ENCODE measurements around the gene TRABD2B. TPM values are rescaled to one million over a fixed set of nuclear protein-coding genes. Genes with fewer than 3 reads are reported as not detected.

TRABD2B gene
- total and polyA plus RNA-seq, 2 of the 13 experiments (the other 11 are each of a cell fraction or from before 2014, with no cell fraction given): 0.04 TPM; not detected in 1

GRCh38 chr1:47918257-47918867, 78.8 kb downstream of the TRABD2B start (continued):
- no peak for TF ChIP-seq ZNF770 (CRISPR knock-in tag; IDR thresholded peaks at IDR 0.05)
- TF ChIP-seq IRX3 (CRISPR knock-in tag; IDR thresholded peaks at IDR 0.05; ENCODE audit: borderline replicate concordance, low read depth): no peak
- TF ChIP-seq MXD3 (CRISPR knock-in tag; IDR thresholded peaks at IDR 0.05): no peak
- TF ChIP-seq KIAA2018 (CRISPR knock-in tag; IDR thresholded peaks at IDR 0.05; ENCODE audit: borderline replicate concordance): no peak
- TF ChIP-seq SNAPC2 (CRISPR knock-in tag; IDR thresholded peaks at IDR 0.05): no peak; the same call in 1 of the 2 replicates
- TF ChIP-seq PBX2 (CRISPR knock-in tag; IDR thresholded peaks at IDR 0.05): 0 out of 2 replicates have a peak, but pooled peaks have one; percentile 25
- TF ChIP-seq HMG20A (CRISPR knock-in tag; IDR thresholded peaks at IDR 0.05; ENCODE audit: borderline replicate concordance): no peak
- peak; percentile 86 for TF ChIP-seq SRF (IDR thresholded peaks at IDR 0.05; ENCODE audit: low read depth, low read length)
- no peak for TF ChIP-seq ZBTB46 (CRISPR knock-in tag; IDR thresholded peaks at IDR 0.05; ENCODE audit: borderline replicate concordance)
- TF ChIP-seq NR2F6 (IDR thresholded peaks at IDR 0.05): peak; percentile 33
- TF ChIP-seq NR2F6 (CRISPR knock-in tag; IDR thresholded peaks at IDR 0.05): peak; percentile 4; the same call in 1 of the 2 replicates
- TF ChIP-seq MXI1 (IDR thresholded peaks at IDR 0.05; ENCODE audit: borderline replicate concordance, low read depth, low read length): no peak
- no peak for TF ChIP-seq MIER3 (CRISPR knock-in tag; IDR thresholded peaks at IDR 0.05; ENCODE audit: borderline replicate concordance)
- peak; percentile 83 for TF ChIP-seq MAX (IDR thresholded peaks at IDR 0.05)
- no peak for TF ChIP-seq ZNF713 (CRISPR knock-in tag; IDR thresholded peaks at IDR 0.05)
- TF ChIP-seq CHD4 (IDR thresholded peaks at IDR 0.05; ENCODE audit: borderline replicate concordance, low read length): peak; percentile 84; the same call in 1 of the 2 replicates
